ENCODE measurements around the gene LRRC74A. TPM values are rescaled to one million over a fixed set of nuclear protein-coding genes. Genes with fewer than 3 reads are reported as not detected.
"Not testable (repeated sequence)": the region's sequence is repeated elsewhere in the genome, so short reads cannot be mapped to it uniquely, and the experiment has no call there.

Gene LRRC74A
- total and polyA plus RNA-seq, 2 donors from 2014 or later = not detected

DNA sequence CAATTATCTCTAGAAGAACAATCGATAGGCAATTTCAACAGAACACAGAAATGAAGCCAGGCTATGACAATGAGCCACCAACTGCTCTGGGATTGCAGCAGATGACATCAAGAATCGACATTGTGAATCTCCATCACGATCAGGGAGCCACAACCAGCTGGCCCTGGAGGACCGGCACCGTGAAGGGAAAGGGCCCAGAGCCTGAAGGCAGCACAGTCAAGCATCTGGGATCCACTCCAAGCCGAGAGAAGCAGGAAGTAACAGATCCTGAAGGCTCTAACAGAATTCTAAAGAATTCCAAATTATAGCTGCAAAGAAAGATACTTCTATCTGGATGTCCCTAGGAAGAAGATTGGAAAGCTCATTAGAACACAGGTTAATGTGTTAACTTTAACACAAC lies 61.0 kb downstream of the LRRC74A start:
- TF ChIP-seq, protein P1, sequence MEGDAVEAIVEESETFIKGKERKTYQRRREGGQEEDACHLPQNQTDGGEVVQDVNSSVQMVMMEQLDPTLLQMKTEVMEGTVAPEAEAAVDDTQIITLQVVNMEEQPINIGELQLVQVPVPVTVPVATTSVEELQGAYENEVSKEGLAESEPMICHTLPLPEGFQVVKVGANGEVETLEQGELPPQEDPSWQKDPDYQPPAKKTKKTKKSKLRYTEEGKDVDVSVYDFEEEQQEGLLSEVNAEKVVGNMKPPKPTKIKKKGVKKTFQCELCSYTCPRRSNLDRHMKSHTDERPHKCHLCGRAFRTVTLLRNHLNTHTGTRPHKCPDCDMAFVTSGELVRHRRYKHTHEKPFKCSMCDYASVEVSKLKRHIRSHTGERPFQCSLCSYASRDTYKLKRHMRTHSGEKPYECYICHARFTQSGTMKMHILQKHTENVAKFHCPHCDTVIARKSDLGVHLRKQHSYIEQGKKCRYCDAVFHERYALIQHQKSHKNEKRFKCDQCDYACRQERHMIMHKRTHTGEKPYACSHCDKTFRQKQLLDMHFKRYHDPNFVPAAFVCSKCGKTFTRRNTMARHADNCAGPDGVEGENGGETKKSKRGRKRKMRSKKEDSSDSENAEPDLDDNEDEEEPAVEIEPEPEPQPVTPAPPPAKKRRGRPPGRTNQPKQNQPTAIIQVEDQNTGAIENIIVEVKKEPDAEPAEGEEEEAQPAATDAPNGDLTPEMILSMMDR (IDR thresholded peaks at IDR 0.05; ENCODE audit: borderline replicate concordance, extremely low read depth, insufficient read depth) = no peak
- Histone ChIP-seq H3K4me1 (ENCODE audit: control insufficient read depth in 2 of 3, insufficient read depth in 2 of 3, low read depth in 1 of 3, low read length in 3 of 3) (no peaks in the 10 kb centered on the region), H3K9me3 (ENCODE audit: control insufficient read depth in 2 of 3, insufficient read depth in 1 of 3, low read length in 3 of 3) (no peaks in the 10 kb centered on the region), H3K36me3 (ENCODE audit: control insufficient read depth in 2 of 3, insufficient read depth in 3 of 3, low read length in 3 of 3) (no peaks in the 10 kb centered on the region), H3K27me3 (ENCODE audit: control insufficient read depth, insufficient read depth, low read length) (no peaks in the 10 kb centered on the region), H3K27ac (ENCODE audit: low read depth in 2 of 2, low read length in 2 of 2) (no peak overlapping the region), H3K9ac (ENCODE audit: low read length in 3 of 3) (no peak overlapping the region), H3K4me3 (ENCODE audit: low read length in 3 of 3) (no peak overlapping the region)
- intact Hi-C loops (cut with DNase I) = no loop called here
- DNase-seq (no peak), FAIRE-seq (no peak)

DNA sequence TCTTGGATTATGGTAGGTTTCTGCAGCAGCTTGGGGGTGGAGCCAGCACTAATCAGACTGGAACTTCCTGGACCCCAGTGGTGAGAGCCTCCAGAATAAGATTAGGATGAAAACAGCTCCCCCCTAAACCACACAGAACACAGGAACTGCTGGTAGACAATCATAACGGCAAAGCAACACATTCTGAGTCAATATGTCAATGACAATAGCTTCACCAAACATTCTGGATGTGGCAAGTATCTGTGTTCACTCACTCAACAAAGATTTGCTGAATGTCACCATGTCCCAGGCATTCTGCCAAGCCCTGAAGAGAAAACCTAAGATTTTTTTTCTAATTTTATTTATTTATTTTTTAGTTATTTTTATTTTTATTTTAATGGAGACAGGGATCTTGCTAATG lies 65.2 kb downstream of the LRRC74A start:
- H3K9ac ChIP-seq (ENCODE audit: low read length in 3 of 3) = no peak overlapping the region
- H3K9me3 ChIP-seq (ENCODE audit: control insufficient read depth in 2 of 3, insufficient read depth in 1 of 3, low read length in 3 of 3) = no peaks in the 10 kb centered on the region
- TF ChIP-seq, protein P1 (IDR thresholded peaks at IDR 0.05; ENCODE audit: borderline replicate concordance, extremely low read depth, insufficient read depth) = no peak
- H3K36me3 ChIP-seq (ENCODE audit: control insufficient read depth in 2 of 3, insufficient read depth in 3 of 3, low read length in 3 of 3) = no peaks in the 10 kb centered on the region
- intact Hi-C loops (cut with DNase I) = no loop called here
- FAIRE-seq (no peak), DNase-seq (no peak)
- no peak overlapping the region for H3K4me3 ChIP-seq (ENCODE audit: low read length in 3 of 3)
- H3K4me1 ChIP-seq (ENCODE audit: control insufficient read depth in 2 of 3, insufficient read depth in 2 of 3, low read depth in 1 of 3, low read length in 3 of 3) = no peaks in the 10 kb centered on the region
- H3K27ac ChIP-seq (ENCODE audit: low read depth in 2 of 2, low read length in 2 of 2) = no peak overlapping the region
- H3K27me3 ChIP-seq (ENCODE audit: control insufficient read depth, insufficient read depth, low read length) = no peaks in the 10 kb centered on the region

DNA sequence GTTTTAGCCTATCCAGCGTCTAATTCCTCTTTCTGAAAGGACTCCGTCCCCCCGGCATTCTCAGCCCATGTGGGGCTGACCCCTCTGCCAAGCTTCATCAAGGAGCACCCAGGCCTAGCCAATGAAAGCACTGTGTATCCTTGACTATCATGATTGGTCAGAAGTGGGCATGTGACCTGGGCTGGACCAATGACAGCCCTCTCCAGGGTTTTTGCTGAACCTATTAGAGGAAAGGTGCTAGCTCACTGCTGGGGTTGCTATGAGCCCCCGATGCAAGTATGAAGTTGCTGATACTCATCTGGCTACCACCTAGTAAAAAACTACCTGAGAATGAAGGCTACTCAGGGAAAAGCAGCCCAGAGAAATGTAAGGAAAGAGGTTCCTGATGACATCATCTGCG lies 68.1 kb downstream of the LRRC74A start:
- Histone ChIP-seq H3K27me3 (ENCODE audit: control insufficient read depth, insufficient read depth, low read length) (no peaks in the 10 kb centered on the region), H3K4me3 (ENCODE audit: low read length in 3 of 3) (no peak overlapping the region), H3K9ac (ENCODE audit: low read length in 3 of 3) (no peak overlapping the region), H3K9me3 (ENCODE audit: control insufficient read depth in 2 of 3, insufficient read depth in 1 of 3, low read length in 3 of 3) (no peaks in the 10 kb centered on the region), H3K27ac (ENCODE audit: low read depth in 2 of 2, low read length in 2 of 2) (no peak overlapping the region), H3K36me3 (ENCODE audit: control insufficient read depth in 2 of 3, insufficient read depth in 3 of 3, low read length in 3 of 3) (no peaks in the 10 kb centered on the region), H3K4me1 (ENCODE audit: control insufficient read depth in 2 of 3, insufficient read depth in 2 of 3, low read depth in 1 of 3, low read length in 3 of 3) (no peaks in the 10 kb centered on the region)
- FAIRE-seq (no peak), DNase-seq (no peak)
- intact Hi-C loops (cut with DNase I) = no loop called here
- TF ChIP-seq, protein P1 (IDR thresholded peaks at IDR 0.05; ENCODE audit: borderline replicate concordance, extremely low read depth, insufficient read depth) = no peak

DNA sequence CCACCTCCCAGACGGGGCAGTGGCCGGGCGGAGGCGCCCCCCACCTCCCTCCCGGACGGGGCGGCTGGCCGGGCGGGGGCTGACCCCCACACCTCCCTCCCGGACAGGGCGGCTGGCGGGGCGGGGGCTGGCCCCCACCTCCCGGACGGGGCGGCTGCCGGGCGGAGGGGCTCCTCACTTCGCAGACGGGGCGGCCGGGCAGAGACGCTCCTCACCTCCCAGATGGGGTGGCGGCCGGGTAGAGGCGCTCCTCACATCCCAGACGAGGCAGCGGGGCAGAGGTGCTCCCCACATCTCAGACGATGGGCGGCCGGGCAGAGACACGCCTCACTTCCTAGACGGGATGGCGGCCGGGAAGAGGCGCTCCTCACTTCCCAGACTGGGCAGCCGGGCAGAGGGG lies 71.8 kb downstream of the LRRC74A start:
- DNase-seq; H3K9me3 ChIP-seq (ENCODE audit: control insufficient read depth in 2 of 3, insufficient read depth in 1 of 3, low read length in 3 of 3); H3K27me3 ChIP-seq (ENCODE audit: control insufficient read depth, insufficient read depth, low read length); H3K27ac ChIP-seq (ENCODE audit: low read depth in 2 of 2, low read length in 2 of 2); FAIRE-seq; H3K36me3 ChIP-seq (ENCODE audit: control insufficient read depth in 2 of 3, insufficient read depth in 3 of 3, low read length in 3 of 3); H3K9ac ChIP-seq (ENCODE audit: low read length in 3 of 3); H3K4me3 ChIP-seq (ENCODE audit: low read length in 3 of 3); intact Hi-C loops (cut with DNase I); H3K4me1 ChIP-seq (ENCODE audit: control insufficient read depth in 2 of 3, insufficient read depth in 2 of 3, low read depth in 1 of 3, low read length in 3 of 3): not testable (repeated sequence)

All from kidney (tissue), 14 donors.